Loucy (cell line): ENCODE results near the gene JAG2.
A peak's percentile ranks its signal among the peaks of the same experiment; 100 is the strongest.

Source experiments
- H2AFZ ChIP-seq: fragments of 200-600 bp; sonication (generic); 2 replicates; pipeline ENCODE4 v1.6.0; 2016; ENCODE audit warnings: antibody characterized with exemption, mild to moderate bottlenecking, low read length, moderate library complexity
- H3F3A ChIP-seq: fragments of 200-600 bp; 2 replicates; pipeline ENCODE4 v1.6.0; 2016; ENCODE audit warnings: antibody characterized with exemption, low read depth, mild to moderate bottlenecking
- H3K27me3 ChIP-seq: fragments of 200-600 bp; sonication (generic); 2 replicates; pipeline ENCODE4 v1.6.1; 2014; ENCODE audit warnings: low read length, mild to moderate bottlenecking; ENCODE audit not compliant: insufficient read depth, poor library complexity, severe bottlenecking
- H3K36me3 ChIP-seq: fragments of 200-600 bp; sonication (generic); 2 replicates; pipeline ENCODE4 v1.6.1; 2016; ENCODE audit warnings: low read length; ENCODE audit not compliant: insufficient read depth
- H3K4me1 ChIP-seq: fragments of 200-600 bp; sonication (generic); 2 replicates; pipeline ENCODE4 v1.5.1; 2014; ENCODE audit warnings: low read length, mild to moderate bottlenecking; ENCODE audit not compliant: insufficient read depth, poor library complexity, severe bottlenecking
- H3K4me2 ChIP-seq: fragments of 200-600 bp; sonication (generic); 2 replicates; pipeline ENCODE4 v1.6.0; 2014; ENCODE audit warnings: antibody characterized with exemption, low read length, low read depth, mild to moderate bottlenecking; ENCODE audit not compliant: poor library complexity, severe bottlenecking
- H3K4me3 ChIP-seq: fragments of 200-600 bp; sonication (generic); 2 replicates; pipeline ENCODE4 v1.5.1; 2014; ENCODE audit warnings: low read length, mild to moderate bottlenecking, mixed read lengths; ENCODE audit not compliant: poor library complexity, severe bottlenecking
- H3K79me2 ChIP-seq: fragments of 200-600 bp; sonication (generic); 2 replicates; pipeline ENCODE4 v1.6.1; 2014; ENCODE audit warnings: low read length; ENCODE audit not compliant: insufficient read depth
- H3K9ac ChIP-seq: fragments of 200-600 bp; sonication (generic); 2 replicates; pipeline ENCODE4 v1.6.0; 2014; ENCODE audit warnings: mild to moderate bottlenecking, low read depth, low read length, moderate library complexity; ENCODE audit not compliant: poor library complexity, severe bottlenecking
- H3K9me2 ChIP-seq: fragments of 200-600 bp; sonication (generic); replicated peaks from 2 replicates; pipeline ENCODE4 v1.6.1; 2016; ENCODE audit warnings: low read depth, low read length, mixed read lengths
- H3K9me3 ChIP-seq: fragments of 200-600 bp; sonication (generic); 2 replicates; pipeline ENCODE4 v1.6.1; 2014; ENCODE audit warnings: mild to moderate bottlenecking, antibody characterized with exemption, low read length, low read depth; ENCODE audit not compliant: insufficient read depth
- H4K20me1 ChIP-seq: fragments of 200-600 bp; sonication (generic); 2 replicates; pipeline ENCODE4 v1.6.0; 2014; ENCODE audit warnings: antibody characterized with exemption, low read length, mild to moderate bottlenecking; ENCODE audit not compliant: insufficient read depth, poor library complexity, severe bottlenecking
- CTCF ChIP-seq: fragments of 200-600 bp; sonication (generic); conservative IDR thresholded peaks from 2 replicates; pipeline ENCODE4 v1.5.1; 2014; ENCODE audit warnings: mild to moderate bottlenecking, antibody characterized with exemption, low read length
- EZH2phosphoT487 ChIP-seq: fragments of 200-600 bp; IDR thresholded peaks from 2 replicates; pipeline ENCODE4 v1.6.1; 2018; ENCODE audit warnings: antibody characterized with exemption, mild to moderate bottlenecking, moderate library complexity, borderline replicate concordance

JAG2 gene

DNA sequence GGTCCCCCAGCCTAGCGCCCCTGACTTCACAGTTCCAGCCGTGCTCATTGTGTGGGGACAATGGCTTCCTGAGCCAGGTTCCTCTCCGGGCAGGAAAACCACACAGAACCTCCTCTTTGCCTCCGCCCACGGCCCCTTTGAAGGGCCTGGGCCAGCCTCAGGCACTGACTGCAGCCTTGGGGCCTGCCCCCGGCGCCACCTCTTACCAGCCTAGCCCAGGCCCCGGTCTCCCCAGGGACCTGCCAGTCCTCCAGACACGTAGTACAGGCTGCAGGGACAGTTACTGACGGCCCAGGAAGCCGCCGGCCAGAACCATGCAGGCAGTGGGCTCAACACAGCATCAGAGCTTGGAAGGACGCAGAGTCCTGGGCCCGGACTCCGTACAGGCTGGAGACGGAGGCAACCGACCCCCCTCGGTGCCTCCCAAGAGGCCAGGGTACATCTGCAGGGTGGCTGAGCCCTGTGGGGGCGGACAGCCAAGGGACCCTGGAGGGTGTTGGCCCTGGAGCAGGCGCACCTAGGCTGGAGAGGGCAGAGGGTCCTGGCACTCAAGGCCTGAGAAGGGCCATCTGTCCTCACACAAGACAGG lies 33.4 kb upstream of the JAG2 start:
- no peaks in the 10 kb centered on the region for H3K27me3 ChIP-seq
- no peaks in the 10 kb centered on the region for H3K36me3 ChIP-seq
- no peaks in the 10 kb centered on the region for H4K20me1 ChIP-seq
- TF ChIP-seq CTCF = no peak
- no peak for TF ChIP-seq EZH2phosphoT487
- no peaks in the 10 kb centered on the region for H3K79me2 ChIP-seq
- peak overlapping the region; percentile 68 for H3K4me3 ChIP-seq
- no peaks in the 10 kb centered on the region for H3F3A ChIP-seq
- no peaks in the 10 kb centered on the region for H3K9me2 ChIP-seq
- peaks cover 36% of the 10 kb centered on the region for H3K4me1 ChIP-seq
- no peaks in the 10 kb centered on the region for H3K9me3 ChIP-seq
- peak overlapping the region; percentile 70 for H2AFZ ChIP-seq
- peak overlapping the region; percentile 82 for H3K4me2 ChIP-seq
- H3K9ac ChIP-seq = peak overlapping the region; percentile 68

GRCh38 chr14:105201156-105201924 lies 32.8 kb upstream of the JAG2 start:
- peak overlapping the region; percentile 82 for H3K4me2 ChIP-seq
- H3K9ac ChIP-seq = peak overlapping the region; percentile 68
- no peaks in the 10 kb centered on the region for H3F3A ChIP-seq

GRCh38 chr14:105200641-105201040 lies 32.1 kb upstream of the JAG2 start:
- Histone ChIP-seq H4K20me1 (no peaks in the 10 kb centered on the region), H3K79me2 (no peaks in the 10 kb centered on the region), H3K27me3 (no peaks in the 10 kb centered on the region), H2AFZ (no peak overlapping the region), H3K36me3 (no peaks in the 10 kb centered on the region), H3K4me1 (peaks cover 36% of the 10 kb centered on the region), H3K9ac (no peak overlapping the region), H3K9me2 (no peaks in the 10 kb centered on the region), H3F3A (no peaks in the 10 kb centered on the region), H3K9me3 (no peaks in the 10 kb centered on the region), H3K4me2 (peak overlapping the region; percentile 82), H3K4me3 (peak overlapping the region; percentile 68)
- no peak for TF ChIP-seq CTCF
- TF ChIP-seq EZH2phosphoT487 = no peak

More at GRCh38 chr14:105201156-105201924, 32.8 kb upstream of the JAG2 start:
- Histone ChIP-seq H3K4me3 (peak overlapping the region; percentile 68), H3K9me3 (no peaks in the 10 kb centered on the region), H3K36me3 (no peaks in the 10 kb centered on the region), H3K4me1 (peaks cover 36% of the 10 kb centered on the region), H3K27me3 (no peaks in the 10 kb centered on the region), H3K79me2 (no peaks in the 10 kb centered on the region), H3K9me2 (no peaks in the 10 kb centered on the region), H2AFZ (peak overlapping the region; percentile 70), H4K20me1 (no peaks in the 10 kb centered on the region)
- TF ChIP-seq EZH2phosphoT487 (no peak), CTCF (peak; percentile 63)
